HCT116 (cell line): ENCODE measurements around the gene IDH3G. TPM values are rescaled to one million over a fixed set of nuclear protein-coding genes. Genes with fewer than 3 reads are reported as not detected.

Experiments
- ATAC-seq: fragments of 200-7000 bp; cut with Tn5 transposase; 2 replicates; pipeline ENCODE4 v1.9.1; 2020; ENCODE audit warnings: mild to moderate bottlenecking, moderate library complexity
- BruUV-seq: library from RNA; stranded (reverse); fragments of 400-500 nt; replicated peaks from 2 replicates; lab custom pipeline; 2021; lab: Mats Ljungman, UMichigan
- CTCF ChIA-PET: fragments of 300-600 bp; sonication (Branson Sonifier 250); formaldehyde crosslinking; loops from one replicate; lab custom pipeline; 2021; ENCODE audit warnings: antibody characterized with exemption; lab: Charles Lee
- POLR2A ChIA-PET: fragments of 300-600, 350-600 bp; sonication (Branson Sonifier 250); formaldehyde crosslinking; loops from one replicate; lab custom pipeline; 2021; ENCODE audit warnings: antibody characterized with exemption; lab: Charles Lee
- RAD21 ChIA-PET, 2 experiments: fragments of 300-600 bp; sonication (Branson Sonifier 250); formaldehyde crosslinking; loops; one replicate each; lab custom pipeline; 2023; ENCODE audit warnings: low total read pairs in 2 of 2; ENCODE audit not compliant: uncharacterized antibody in 2 of 2, unreplicated experiment in 2 of 2, low non-redundant PET in 1 of 2; lab: Charles Lee
- DNase-seq: peaks from one replicate; pipeline ENCODE4 v3.0.0-alpha.2; 2010; ENCODE audit warnings: low read depth, low spot score
- H2AFZ ChIP-seq: fragments of 200-600 bp; shearing (Covaris generic), sonication (generic); 2 replicates; pipeline ENCODE4 v1.6.1; 2017; ENCODE audit warnings: low read depth, mixed run types, mixed read lengths, antibody characterized with exemption, low read length; ENCODE audit not compliant: poor library complexity, severe bottlenecking
- H3K27ac ChIP-seq: 2 replicates; pipeline ENCODE4 v1.5.1; 2012; ENCODE audit warnings: low read depth, low read length
- H3K27me3 ChIP-seq: fragments of 200-600 bp; sonication (generic); 2 replicates; pipeline ENCODE4 v1.6.1; 2016; ENCODE audit warnings: mixed run types, low read length, mixed read lengths; ENCODE audit not compliant: insufficient read depth
- H3K36me3 ChIP-seq, 2 experiments: fragments of 200-500 bp in 1 of 2; fragments of 200-600 bp in 1 of 2; sonication (Bioruptor generic) in 1 of 2; sonication (generic) in 1 of 2; 2 replicates each; pipeline versions ENCODE4 v1.5.1 to v1.6.1; 2014 to 2016; ENCODE audit warnings: low read length in 2 of 2, inconsistent platforms in 1 of 2, mixed read lengths in 1 of 2, mixed run types in 1 of 2; ENCODE audit not compliant: insufficient read depth in 2 of 2, control insufficient read depth in 1 of 2
- H3K4me1 ChIP-seq, 2 experiments: fragments of 200-600 bp in 1 of 2; sonication (generic) in 1 of 2; 2 replicates each; pipeline versions ENCODE4 v1.5.1 to v1.6.1; 2012 to 2017; ENCODE audit warnings: low read length in 2 of 2, inconsistent platforms in 1 of 2, mild to moderate bottlenecking in 1 of 2, mixed read lengths in 1 of 2, mixed run types in 1 of 2, moderate library complexity in 1 of 2; ENCODE audit not compliant: insufficient read depth in 2 of 2, control insufficient read depth in 1 of 2
- H3K4me2 ChIP-seq: fragments of 200-600 bp; sonication (generic); 2 replicates; pipeline ENCODE4 v1.6.1; 2017; ENCODE audit warnings: mixed run types, low read length, mixed read lengths
- H3K4me3 ChIP-seq, 2 experiments: fragments of 200-600 bp in 1 of 2; sonication (generic) in 1 of 2; replicated peaks in 1 of 2; 2 replicates each; pipeline ENCODE4 v1.5.1; 2011 to 2016; ENCODE audit warnings: low read length in 2 of 2, control low read depth in 1 of 2, low read depth in 1 of 2, mild to moderate bottlenecking in 1 of 2, mixed read lengths in 1 of 2, mixed run types in 1 of 2
- H3K79me2 ChIP-seq: fragments of 200-600 bp; sonication (generic); 2 replicates; pipeline ENCODE4 v1.6.1; 2017; ENCODE audit warnings: mild to moderate bottlenecking, mixed run types, low read length, moderate library complexity, mixed read lengths; ENCODE audit not compliant: insufficient read depth
- H3K9ac ChIP-seq: fragments of 200-600 bp; sonication (generic); 2 replicates; pipeline ENCODE4 v1.6.1; 2016; ENCODE audit warnings: low read length, mixed read lengths
- H3K9me2 ChIP-seq: fragments of 200-600 bp; sonication (generic), shearing (Covaris generic); 2 replicates; pipeline ENCODE4 v1.6.1; 2017; ENCODE audit warnings: mixed run types, mild to moderate bottlenecking, moderate library complexity; ENCODE audit not compliant: insufficient read depth
- H3K9me3 ChIP-seq, 2 experiments: fragments of 200-500 bp in 1 of 2; fragments of 200-600 bp in 1 of 2; sonication (Bioruptor generic) in 1 of 2; sonication (generic) in 1 of 2; 2 replicates each; pipeline ENCODE4 v1.6.1; 2014 to 2017; ENCODE audit warnings: low read length in 2 of 2, mixed read lengths in 2 of 2, inconsistent platforms in 1 of 2, low read depth in 1 of 2, mild to moderate bottlenecking in 1 of 2, mixed run types in 1 of 2, moderate library complexity in 1 of 2; ENCODE audit not compliant: control insufficient read depth in 1 of 2, insufficient read depth in 1 of 2
- H4K20me1 ChIP-seq: fragments of 200-600 bp; sonication (generic), shearing (Covaris generic); 2 replicates; pipeline ENCODE4 v1.6.1; 2017; ENCODE audit warnings: mixed run types, mild to moderate bottlenecking, moderate library complexity; ENCODE audit not compliant: insufficient read depth
- EGR1 ChIP-seq: IDR thresholded peaks from 2 replicates; pipeline ENCODE4 v1.6.1; 2012; ENCODE audit warnings: low read depth
- ELF1 ChIP-seq: IDR thresholded peaks from 2 replicates; pipeline ENCODE4 v1.6.1; 2012; ENCODE audit warnings: low read depth, borderline replicate concordance
- POLR2A ChIP-seq: IDR thresholded peaks from 2 replicates; pipeline ENCODE4 v1.7.0; 2011; ENCODE audit warnings: borderline replicate concordance; ENCODE audit not compliant: insufficient read depth, insufficient read length; ENCODE audit errors: extremely low read depth
- TCF7L2 ChIP-seq: IDR thresholded peaks from 2 replicates; pipeline ENCODE4 v1.7.0; 2011; ENCODE audit warnings: borderline replicate concordance, inconsistent platforms; ENCODE audit not compliant: insufficient read depth, insufficient read length; ENCODE audit errors: extremely low read depth
- ZNF274 ChIP-seq: fragments of 200-500 bp; sonication (Bioruptor generic); IDR thresholded peaks from 2 replicates; pipeline ENCODE4 v1.6.1; 2014; ENCODE audit warnings: mild to moderate bottlenecking, low read depth, low read length, inconsistent platforms
- intact Hi-C: fragments of 100-400 bp; cut with micrococcal nuclease; formaldehyde crosslinking; loops from 2 replicates; pipeline ENCODE4 v1.10.0; 2022
- total RNA-seq: library from RNA; stranded (reverse); gene quantifications from one replicate; pipeline ENCODE4 v1.2.1, GENCODE V29; 2021; ENCODE audit not compliant: unreplicated experiment

Gene IDH3G
- total RNA-seq, 1 experiment from 2014 or later: 49.7 TPM

- no peaks in the 10 kb centered on the region for H3K9me3 ChIP-seq
- ChIA-PET POLR2A (no interaction called here), RAD21 (no interaction called here), CTCF (interaction anchor here (1.3 kb wide), 1 partner anchor 180 kb away, joined by 3 read pairs; no protein-coding TSS in a partner anchor)
- no TSS peak for BruUV-seq
- no peaks in the 10 kb centered on the region for H4K20me1 ChIP-seq
- no peak overlapping the region for H3K4me3 ChIP-seq
- no peak overlapping the region for H2AFZ ChIP-seq
- H3K36me3 ChIP-seq: no peaks in the 10 kb centered on the region
- no peak for ATAC-seq
- intact Hi-C loops: no loop called here
- H3K4me1 ChIP-seq: peaks cover 0 to 10% of the 10 kb centered on the region in 2 experiments; a peak in 2 of 4 replicates
- H3K9ac ChIP-seq: no peak overlapping the region
- TF ChIP-seq EGR1 (no peak), ZNF274 (no peak), POLR2A (no peak)
- H3K79me2 ChIP-seq: no peaks in the 10 kb centered on the region
- H3K4me2 ChIP-seq: no peak overlapping the region
- no peaks in the 10 kb centered on the region for H3K9me2 ChIP-seq
- no peak for DNase-seq
- H3K27me3 ChIP-seq: no peaks in the 10 kb centered on the region
- H3K27ac ChIP-seq: no peak overlapping the region
Measured at GRCh38 chrX:153766871-153767673, 27.1 kb downstream of the IDH3G start.

- no peak overlapping the region for H3K27ac ChIP-seq
- no peak overlapping the region for H2AFZ ChIP-seq
- H3K4me2 ChIP-seq: no peak overlapping the region
- peaks cover 0 to 10% of the 10 kb centered on the region in 2 experiments; a peak in 2 of 4 replicates for H3K4me1 ChIP-seq
- ATAC-seq (no peak), DNase-seq (no peak)
- no peak overlapping the region for H3K4me3 ChIP-seq
- H3K9me2 ChIP-seq: no peaks in the 10 kb centered on the region
- H3K36me3 ChIP-seq: no peaks in the 10 kb centered on the region
- ChIA-PET RAD21 (no interaction called here), CTCF (no interaction called here), POLR2A (no interaction called here)
- H3K9ac ChIP-seq: no peak overlapping the region
- intact Hi-C loops: no loop called here
- no peaks in the 10 kb centered on the region for H3K79me2 ChIP-seq
- BruUV-seq: no TSS peak
- no peaks in the 10 kb centered on the region for H4K20me1 ChIP-seq
- TF ChIP-seq ELF1 (no peak), EGR1 (no peak), TCF7L2 (peak; percentile 26)
- TF ChIP-seq, all 23 proteins: peak for 1
- H3K27me3 ChIP-seq: no peaks in the 10 kb centered on the region
- no peaks in the 10 kb centered on the region for H3K9me3 ChIP-seq
Measured at GRCh38 chrX:153766098-153766817, 27.9 kb downstream of the IDH3G start.
